WTC11 (cell line): ENCODE measurements around the gene SPIRE1. TPM values are rescaled to one million over a fixed set of nuclear protein-coding genes. Genes with fewer than 3 reads are reported as not detected.

ENCODE experiments used
- ATAC-seq: fragments of 200-7000 bp; cut with Tn5 transposase; 2 replicates; pipeline ENCODE4 v1.10.0; 2021; ENCODE audit warnings: mild to moderate bottlenecking, moderate library complexity
- CTCF ChIA-PET: fragments of 300-600 bp; sonication (Branson Sonifier 250); formaldehyde crosslinking; loops from one replicate; lab custom pipeline; 2021; ENCODE audit warnings: antibody characterized with exemption; lab: Charles Lee
- POLR2A ChIA-PET: fragments of 350-600 bp; sonication (Branson Sonifier 250); formaldehyde crosslinking; loops from one replicate; lab custom pipeline; 2021; ENCODE audit warnings: antibody characterized with exemption; lab: Charles Lee
- DNase-seq: peaks from one replicate; pipeline ENCODE4 v3.0.0; 2021; ENCODE audit warnings: low spot score
- H3K27ac Mint-ChIP-seq: 2 replicates; pipeline ENCODE4 v1.8.0; 2021; ENCODE audit warnings: mixed read lengths
- H3K27me3 Mint-ChIP-seq: 2 replicates; pipeline ENCODE4 v1.8.0; 2021; ENCODE audit warnings: low read depth, mild to moderate bottlenecking, moderate library complexity, mixed read lengths
- H3K36me3 Mint-ChIP-seq: 2 replicates; pipeline ENCODE4 v1.8.0; 2021; ENCODE audit warnings: mixed read lengths
- H3K4me1 Mint-ChIP-seq: 2 replicates; pipeline ENCODE4 v1.8.0; 2022; ENCODE audit warnings: mixed read lengths
- H3K4me3 Mint-ChIP-seq: 2 replicates; pipeline ENCODE4 v1.8.0; 2021; ENCODE audit warnings: mild to moderate bottlenecking, moderate library complexity, mixed read lengths
- H3K9me3 Mint-ChIP-seq: 2 replicates; pipeline ENCODE4 v1.8.0; 2021; ENCODE audit warnings: mixed read lengths
- CREB1 ChIP-seq: sonication (generic); formaldehyde crosslinking; IDR thresholded peaks from 2 replicates; pipeline ENCODE4 v1.8.0; 2023; ENCODE audit warnings: mild to moderate bottlenecking, missing genetic modification reagents
- ETV6 ChIP-seq: sonication (generic); formaldehyde crosslinking; IDR thresholded peaks from 2 replicates; pipeline ENCODE4 v1.8.1; 2022; ENCODE audit warnings: mild to moderate bottlenecking, missing genetic modification reagents
- FOXJ3 ChIP-seq: sonication (generic); formaldehyde crosslinking; IDR thresholded peaks from 2 replicates; pipeline ENCODE4 v1.9.0; 2021; ENCODE audit warnings: missing genetic modification reagents, mild to moderate bottlenecking, borderline replicate concordance
- GABPB1 ChIP-seq: sonication (generic); formaldehyde crosslinking; IDR thresholded peaks from 2 replicates; pipeline ENCODE4 v1.8.1; 2023; ENCODE audit warnings: mild to moderate bottlenecking, missing genetic modification reagents
- HMGA2 ChIP-seq: fragments of 250-450 bp; sonication (Bioruptor Pico); IDR thresholded peaks from 2 replicates; pipeline ENCODE4 v1.4.0; 2021; ENCODE audit warnings: mild to moderate bottlenecking, moderate library complexity
- JUN ChIP-seq: sonication (generic); formaldehyde crosslinking; IDR thresholded peaks from 2 replicates; pipeline ENCODE4 v1.8.0; 2023; ENCODE audit warnings: mild to moderate bottlenecking, missing genetic modification reagents
- KAT7 ChIP-seq: sonication (generic); formaldehyde crosslinking; IDR thresholded peaks from 2 replicates; pipeline ENCODE4 v1.8.1; 2023; ENCODE audit warnings: missing genetic modification reagents, mild to moderate bottlenecking, borderline replicate concordance
- MYBL2 ChIP-seq: sonication (generic); formaldehyde crosslinking; IDR thresholded peaks from 2 replicates; pipeline ENCODE4 v1.8.1; 2023; ENCODE audit warnings: mild to moderate bottlenecking, moderate library complexity, missing genetic modification reagents
- NR2C2 ChIP-seq: sonication (generic); formaldehyde crosslinking; IDR thresholded peaks from 2 replicates; pipeline ENCODE4 v1.8.0; 2022; ENCODE audit warnings: mild to moderate bottlenecking, missing genetic modification reagents
- PRRX2 ChIP-seq: fragments of 250-450 bp; sonication (Bioruptor Pico); IDR thresholded peaks from 2 replicates; pipeline ENCODE4 v1.8.0; 2021; ENCODE audit warnings: mild to moderate bottlenecking
- SOX15 ChIP-seq: fragments of 250-450 bp; sonication (Bioruptor Pico); IDR thresholded peaks from 2 replicates; pipeline ENCODE4 v1.9.0; 2021; ENCODE audit warnings: mild to moderate bottlenecking
- TEAD1 ChIP-seq: sonication (generic); formaldehyde crosslinking; IDR thresholded peaks from 2 replicates; pipeline ENCODE4 v1.8.0; 2022; ENCODE audit warnings: mild to moderate bottlenecking, missing genetic modification reagents
- ZNF416 ChIP-seq: fragments of 250-450 bp; sonication (Bioruptor Pico); IDR thresholded peaks from 2 replicates; pipeline ENCODE4 v1.9.0; 2021; ENCODE audit warnings: mild to moderate bottlenecking, inconsistent platforms
- total RNA-seq: library from RNA; stranded (reverse); gene quantifications from 3 replicates; pipeline ENCODE4 v1.2.3, GENCODE V29; 2021
- TF ChIP-seq, protein P1 (sequence below): sonication (generic); formaldehyde crosslinking; IDR thresholded peaks from 2 replicates; pipeline ENCODE4 v1.8.0; 2023; ENCODE audit warnings: missing genetic modification reagents
- TF ChIP-seq, protein P2 (sequence below): sonication (generic); formaldehyde crosslinking; IDR thresholded peaks from 2 replicates; pipeline ENCODE4 v1.8.0; 2022; ENCODE audit warnings: mild to moderate bottlenecking, missing genetic modification reagents
- TF ChIP-seq, protein P3 (sequence below): sonication (generic); formaldehyde crosslinking; conservative IDR thresholded peaks from 2 replicates; pipeline ENCODE4 v1.8.1; 2023; ENCODE audit warnings: mild to moderate bottlenecking, low read depth, missing genetic modification reagents, moderate library complexity
- TF ChIP-seq, protein P4 (sequence below): sonication (generic); formaldehyde crosslinking; IDR thresholded peaks from 2 replicates; pipeline ENCODE4 v1.8.1; 2023; ENCODE audit warnings: mild to moderate bottlenecking, missing genetic modification reagents, moderate library complexity
- TF ChIP-seq, protein P5 (sequence below): sonication (generic); formaldehyde crosslinking; IDR thresholded peaks from 2 replicates; pipeline ENCODE4 v1.8.1; 2022; ENCODE audit warnings: mild to moderate bottlenecking, moderate library complexity, missing genetic modification reagents
- TF ChIP-seq, protein P6 (sequence below): sonication (generic); formaldehyde crosslinking; IDR thresholded peaks from 2 replicates; pipeline ENCODE4 v1.8.1; 2023; ENCODE audit warnings: mild to moderate bottlenecking, missing genetic modification reagents, moderate library complexity
- TF ChIP-seq, protein P7 (sequence below): sonication (generic); formaldehyde crosslinking; IDR thresholded peaks from 2 replicates; pipeline ENCODE4 v1.8.0; 2022; ENCODE audit warnings: mild to moderate bottlenecking, missing genetic modification reagents

SPIRE1 gene
- total RNA-seq, 1 experiment from 2014 or later = 19.3 TPM

DNA sequence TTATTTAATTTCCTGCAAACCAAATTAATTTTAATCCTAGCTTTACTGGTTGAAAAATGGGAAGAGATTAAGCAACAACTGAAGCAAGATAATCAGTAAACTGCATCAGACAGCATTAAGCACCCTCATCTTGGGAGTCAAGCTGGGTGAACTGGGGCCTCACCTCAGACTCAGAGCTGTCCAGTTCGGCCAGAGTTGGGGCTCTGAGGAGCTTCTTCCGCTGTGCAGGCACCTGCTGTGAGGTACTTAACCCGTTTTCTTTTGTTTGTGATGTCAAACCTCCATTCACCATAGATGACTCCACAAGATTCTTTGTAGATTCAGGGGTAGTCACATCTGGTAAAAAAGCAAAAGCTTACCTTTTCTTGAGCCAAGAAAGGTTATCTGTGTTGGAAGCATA is 178.4 kb downstream of the SPIRE1 start:
- no peaks in the 10 kb centered on the region for H3K36me3 Mint-ChIP-seq
- H3K9me3 Mint-ChIP-seq = no peaks in the 10 kb centered on the region
- CTCF ChIA-PET = interaction anchor here (0.6 to 1.0 kb wide), 4 partner anchors 8 to 414 kb away, joined by 3 to 6 read pairs (median 3); no protein-coding TSS in a partner anchor
- no peak overlapping the region for H3K27ac Mint-ChIP-seq
- H3K27me3 Mint-ChIP-seq = no peaks in the 10 kb centered on the region
- peaks cover 21% of the 10 kb centered on the region for H3K4me1 Mint-ChIP-seq
- no peak for DNase-seq
- POLR2A ChIA-PET = interaction anchor here (0.5 kb wide), 1 partner anchor 404 kb away, joined by 3 read pairs; no protein-coding TSS in a partner anchor
- no peak for TF ChIP-seq MYBL2
- no peak for TF ChIP-seq JUN (CRISPR knock-in tag)
- TF ChIP-seq GABPB1 = no peak
- TF ChIP-seq, protein P1, sequence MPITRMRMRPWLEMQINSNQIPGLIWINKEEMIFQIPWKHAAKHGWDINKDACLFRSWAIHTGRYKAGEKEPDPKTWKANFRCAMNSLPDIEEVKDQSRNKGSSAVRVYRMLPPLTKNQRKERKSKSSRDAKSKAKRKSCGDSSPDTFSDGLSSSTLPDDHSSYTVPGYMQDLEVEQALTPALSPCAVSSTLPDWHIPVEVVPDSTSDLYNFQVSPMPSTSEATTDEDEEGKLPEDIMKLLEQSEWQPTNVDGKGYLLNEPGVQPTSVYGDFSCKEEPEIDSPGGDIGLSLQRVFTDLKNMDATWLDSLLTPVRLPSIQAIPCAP (CRISPR knock-in tag) = no peak
- TF ChIP-seq, protein P2, sequence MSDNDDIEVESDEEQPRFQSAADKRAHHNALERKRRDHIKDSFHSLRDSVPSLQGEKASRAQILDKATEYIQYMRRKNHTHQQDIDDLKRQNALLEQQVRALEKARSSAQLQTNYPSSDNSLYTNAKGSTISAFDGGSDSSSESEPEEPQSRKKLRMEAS = no peak
- TF ChIP-seq, protein P3, sequence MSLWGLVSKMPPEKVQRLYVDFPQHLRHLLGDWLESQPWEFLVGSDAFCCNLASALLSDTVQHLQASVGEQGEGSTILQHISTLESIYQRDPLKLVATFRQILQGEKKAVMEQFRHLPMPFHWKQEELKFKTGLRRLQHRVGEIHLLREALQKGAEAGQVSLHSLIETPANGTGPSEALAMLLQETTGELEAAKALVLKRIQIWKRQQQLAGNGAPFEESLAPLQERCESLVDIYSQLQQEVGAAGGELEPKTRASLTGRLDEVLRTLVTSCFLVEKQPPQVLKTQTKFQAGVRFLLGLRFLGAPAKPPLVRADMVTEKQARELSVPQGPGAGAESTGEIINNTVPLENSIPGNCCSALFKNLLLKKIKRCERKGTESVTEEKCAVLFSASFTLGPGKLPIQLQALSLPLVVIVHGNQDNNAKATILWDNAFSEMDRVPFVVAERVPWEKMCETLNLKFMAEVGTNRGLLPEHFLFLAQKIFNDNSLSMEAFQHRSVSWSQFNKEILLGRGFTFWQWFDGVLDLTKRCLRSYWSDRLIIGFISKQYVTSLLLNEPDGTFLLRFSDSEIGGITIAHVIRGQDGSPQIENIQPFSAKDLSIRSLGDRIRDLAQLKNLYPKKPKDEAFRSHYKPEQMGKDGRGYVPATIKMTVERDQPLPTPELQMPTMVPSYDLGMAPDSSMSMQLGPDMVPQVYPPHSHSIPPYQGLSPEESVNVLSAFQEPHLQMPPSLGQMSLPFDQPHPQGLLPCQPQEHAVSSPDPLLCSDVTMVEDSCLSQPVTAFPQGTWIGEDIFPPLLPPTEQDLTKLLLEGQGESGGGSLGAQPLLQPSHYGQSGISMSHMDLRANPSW (CRISPR knock-in tag) = no peak
- TF ChIP-seq, protein P4, sequence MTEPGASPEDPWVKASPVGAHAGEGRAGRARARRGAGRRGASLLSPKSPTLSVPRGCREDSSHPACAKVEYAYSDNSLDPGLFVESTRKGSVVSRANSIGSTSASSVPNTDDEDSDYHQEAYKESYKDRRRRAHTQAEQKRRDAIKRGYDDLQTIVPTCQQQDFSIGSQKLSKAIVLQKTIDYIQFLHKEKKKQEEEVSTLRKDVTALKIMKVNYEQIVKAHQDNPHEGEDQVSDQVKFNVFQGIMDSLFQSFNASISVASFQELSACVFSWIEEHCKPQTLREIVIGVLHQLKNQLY = no peak
- no peak for TF ChIP-seq KAT7
- TF ChIP-seq FOXJ3 (CRISPR knock-in tag) = no peak
- TF ChIP-seq NR2C2 (CRISPR knock-in tag) = no peak
- TF ChIP-seq, protein P5, sequence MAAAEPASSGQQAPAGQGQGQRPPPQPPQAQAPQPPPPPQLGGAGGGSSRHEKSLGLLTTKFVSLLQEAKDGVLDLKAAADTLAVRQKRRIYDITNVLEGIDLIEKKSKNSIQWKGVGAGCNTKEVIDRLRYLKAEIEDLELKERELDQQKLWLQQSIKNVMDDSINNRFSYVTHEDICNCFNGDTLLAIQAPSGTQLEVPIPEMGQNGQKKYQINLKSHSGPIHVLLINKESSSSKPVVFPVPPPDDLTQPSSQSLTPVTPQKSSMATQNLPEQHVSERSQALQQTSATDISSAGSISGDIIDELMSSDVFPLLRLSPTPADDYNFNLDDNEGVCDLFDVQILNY (CRISPR knock-in tag) = no peak
- TF ChIP-seq, all 79 proteins: peak for 0
- no peak overlapping the region for H3K4me3 Mint-ChIP-seq
- ATAC-seq = no peak

DNA sequence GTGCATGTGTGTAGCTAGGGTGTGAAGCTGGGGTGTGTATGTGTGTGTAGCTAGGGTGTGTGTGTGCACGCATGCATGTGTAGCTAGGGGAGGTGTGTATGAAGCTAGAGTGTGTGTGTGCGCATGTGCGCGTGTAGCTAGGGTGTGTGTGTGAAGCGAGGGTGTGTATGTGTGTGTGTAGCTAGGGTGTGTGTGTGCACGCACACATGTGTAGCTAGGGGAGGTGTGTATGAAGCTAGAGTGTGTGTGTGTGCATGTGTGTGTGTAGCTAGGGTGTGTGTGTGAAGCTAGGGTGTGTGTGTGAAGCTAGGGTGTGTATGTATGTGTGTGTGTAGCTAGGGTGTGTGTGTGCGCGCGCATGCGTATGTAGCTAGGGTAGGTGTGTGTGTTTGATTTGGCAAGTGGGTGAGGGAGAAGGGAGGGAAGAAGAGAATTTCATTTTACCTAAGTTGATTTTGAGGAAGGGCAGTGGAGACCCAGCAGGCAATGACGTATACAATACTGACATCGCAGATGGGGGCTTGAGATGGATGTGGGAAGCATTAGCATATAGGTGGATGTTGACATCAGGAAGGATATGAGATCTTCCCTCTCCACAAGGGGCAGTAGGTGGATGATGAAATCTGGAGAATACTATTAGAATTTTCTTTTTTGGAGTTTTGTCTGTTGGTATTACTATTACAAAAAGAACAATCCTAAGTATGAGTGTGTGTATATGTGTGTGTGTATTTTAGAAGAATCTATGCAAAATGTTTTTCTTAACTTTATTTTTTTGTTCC is 179.4 kb downstream of the SPIRE1 start:
- TF ChIP-seq, protein P6, sequence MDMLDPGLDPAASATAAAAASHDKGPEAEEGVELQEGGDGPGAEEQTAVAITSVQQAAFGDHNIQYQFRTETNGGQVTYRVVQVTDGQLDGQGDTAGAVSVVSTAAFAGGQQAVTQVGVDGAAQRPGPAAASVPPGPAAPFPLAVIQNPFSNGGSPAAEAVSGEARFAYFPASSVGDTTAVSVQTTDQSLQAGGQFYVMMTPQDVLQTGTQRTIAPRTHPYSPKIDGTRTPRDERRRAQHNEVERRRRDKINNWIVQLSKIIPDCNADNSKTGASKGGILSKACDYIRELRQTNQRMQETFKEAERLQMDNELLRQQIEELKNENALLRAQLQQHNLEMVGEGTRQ (CRISPR knock-in tag) = no peak
- TF ChIP-seq ETV6 (no peak), NR2C2 (CRISPR knock-in tag) (no peak), HMGA2 (CRISPR knock-in tag) (no peak), SOX15 (no peak), PRRX2 (CRISPR knock-in tag) (no peak), ZNF416 (no peak), CREB1 (CRISPR knock-in tag) (no peak), TEAD1 (CRISPR knock-in tag) (no peak)
- TF ChIP-seq, protein P7, sequence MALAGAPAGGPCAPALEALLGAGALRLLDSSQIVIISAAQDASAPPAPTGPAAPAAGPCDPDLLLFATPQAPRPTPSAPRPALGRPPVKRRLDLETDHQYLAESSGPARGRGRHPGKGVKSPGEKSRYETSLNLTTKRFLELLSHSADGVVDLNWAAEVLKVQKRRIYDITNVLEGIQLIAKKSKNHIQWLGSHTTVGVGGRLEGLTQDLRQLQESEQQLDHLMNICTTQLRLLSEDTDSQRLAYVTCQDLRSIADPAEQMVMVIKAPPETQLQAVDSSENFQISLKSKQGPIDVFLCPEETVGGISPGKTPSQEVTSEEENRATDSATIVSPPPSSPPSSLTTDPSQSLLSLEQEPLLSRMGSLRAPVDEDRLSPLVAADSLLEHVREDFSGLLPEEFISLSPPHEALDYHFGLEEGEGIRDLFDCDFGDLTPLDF (CRISPR knock-in tag) = no peak
- TF ChIP-seq, protein P5 (CRISPR knock-in tag) = no peak
- CTCF ChIA-PET = interaction anchor here (0.6 to 1.0 kb wide), 3 partner anchors 86 to 289 kb away, joined by 3 read pairs; no protein-coding TSS in a partner anchor
- POLR2A ChIA-PET = no interaction called here
- DNase-seq (no peak), ATAC-seq (peak; percentile 64; the same call in 1 of the 2 replicates)
- H3K27me3 Mint-ChIP-seq = no peaks in the 10 kb centered on the region
- no peak overlapping the region for H3K4me3 Mint-ChIP-seq
- peak overlapping the region; percentile 42 for H3K27ac Mint-ChIP-seq
- no peaks in the 10 kb centered on the region for H3K36me3 Mint-ChIP-seq
- no peaks in the 10 kb centered on the region for H3K9me3 Mint-ChIP-seq
- H3K4me1 Mint-ChIP-seq = peaks cover 21% of the 10 kb centered on the region
